Breast epithelium (tissue), 4 donors: ENCODE results near the gene KDM1B. TPM values are rescaled to one million over a fixed set of nuclear protein-coding genes. Genes with fewer than 3 reads are reported as not detected.
A peak's percentile ranks its signal among the peaks of the same experiment; 100 is the strongest.

Experiments
- DNase-seq, 2 donors: peaks; one replicate each; pipeline ENCODE4 v3.0.0-alpha.2; 2019; ENCODE audit warnings: low spot score in 2 of 2
- H3K27ac ChIP-seq, 2 donors: fragments of 200-600 bp; sonication (generic) in 1 of 2; one replicate each; pipeline ENCODE4 v1.5.1; 2016 to 2019; ENCODE audit warnings: mild to moderate bottlenecking in 1 of 2
- H3K27me3 ChIP-seq, 2 donors: fragments of 200-600 bp; sonication (generic) in 1 of 2; one replicate each; pipeline versions ENCODE4 v1.5.1 to v1.6.0; 2017 to 2019; ENCODE audit warnings: control low read depth in 1 of 2, mild to moderate bottlenecking in 1 of 2
- H3K36me3 ChIP-seq: fragments of 200-600 bp; one replicate; pipeline ENCODE4 v1.5.1; 2019
- H3K4me1 ChIP-seq, 2 donors: fragments of 200-600 bp; sonication (generic); one replicate each; pipeline ENCODE4 v1.5.1; 2016 to 2019; ENCODE audit warnings: control low read depth in 1 of 2
- H3K4me3 ChIP-seq, 3 donors: fragments of 200-600 bp; sonication (generic); 1 replicate in 2 of 3; 2 replicates in 1 of 3; pipeline ENCODE4 v1.5.1; 2016 to 2019; ENCODE audit warnings: mild to moderate bottlenecking in 3 of 3, moderate library complexity in 2 of 3
- H3K9me3 ChIP-seq, 2 donors: fragments of 200-600 bp; sonication (generic) in 1 of 2; one replicate each; pipeline ENCODE4 v1.5.1; 2016 to 2019; ENCODE audit warnings: control low read depth in 1 of 2
- POLR2A ChIP-seq: fragments of 450-650 bp; IDR thresholded peaks from one replicate; pipeline ENCODE4 v1.6.1; 2016; ENCODE audit warnings: antibody characterized with exemption, mild to moderate bottlenecking, moderate library complexity
- POLR2AphosphoS5 ChIP-seq, 3 donors: sonication (generic); formaldehyde crosslinking; IDR thresholded peaks; one replicate each; pipeline ENCODE4 v1.6.1; 2017; ENCODE audit warnings: antibody characterized with exemption in 3 of 3
- intact Hi-C: fragments of 100-400 bp; cut with DNase I; formaldehyde crosslinking; loops from one replicate; pipeline ENCODE4 v1.15.1; 2023; ENCODE audit warnings: low total_unique reads
- total RNA-seq, 3 donors: library from RNA; depleted of rRNA; stranded (reverse); fragments of >200 nt; gene quantifications; one replicate each; pipeline ENCODE4 v1.1.0, GENCODE V29; 2016
- TF ChIP-seq, protein P1 (sequence below), 3 donors: fragments of 450-650 bp; IDR thresholded peaks; one replicate each; pipeline ENCODE4 v1.5.1; 2016 to 2017; ENCODE audit warnings: antibody characterized with exemption in 3 of 3, mild to moderate bottlenecking in 3 of 3, moderate library complexity in 3 of 3

KDM1B gene
- total RNA-seq, 3 donors from 2014 or later: 14.4 to 18.6 (median 16.2) TPM

DNA sequence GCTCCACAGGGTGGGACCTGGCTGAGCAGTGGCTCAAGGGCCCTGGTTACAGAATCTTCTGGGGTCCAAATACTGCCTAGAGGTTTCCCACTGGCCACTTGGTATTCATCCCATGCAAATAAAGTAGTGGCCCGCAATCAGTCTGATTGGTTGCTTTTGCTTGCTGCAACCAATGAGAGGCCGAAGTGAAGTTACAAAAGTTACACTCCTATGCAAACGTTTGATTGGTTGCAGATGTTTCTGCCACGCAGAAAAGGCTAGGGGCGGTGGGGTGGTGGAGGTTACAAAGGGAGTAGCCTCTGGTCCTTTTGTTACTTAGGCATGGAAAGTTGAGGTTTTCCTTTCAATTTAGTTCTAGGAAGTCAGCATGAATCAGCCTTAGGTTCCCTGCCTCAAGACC, 29.1 kb upstream of the KDM1B start:
- no peaks in the 10 kb centered on the region for H3K27me3 ChIP-seq
- no peaks in the 10 kb centered on the region for H3K4me1 ChIP-seq
- H3K9me3 ChIP-seq: no peaks in the 10 kb centered on the region
- no peaks in the 10 kb centered on the region for H3K36me3 ChIP-seq
- no peak for DNase-seq
- peak overlapping the region in 1 of 3 donors; percentile 4 for H3K4me3 ChIP-seq
- TF ChIP-seq POLR2AphosphoS5 (IDR thresholded peaks at IDR 0.05) (no peak), POLR2A (no peak)
- TF ChIP-seq, protein P1, sequence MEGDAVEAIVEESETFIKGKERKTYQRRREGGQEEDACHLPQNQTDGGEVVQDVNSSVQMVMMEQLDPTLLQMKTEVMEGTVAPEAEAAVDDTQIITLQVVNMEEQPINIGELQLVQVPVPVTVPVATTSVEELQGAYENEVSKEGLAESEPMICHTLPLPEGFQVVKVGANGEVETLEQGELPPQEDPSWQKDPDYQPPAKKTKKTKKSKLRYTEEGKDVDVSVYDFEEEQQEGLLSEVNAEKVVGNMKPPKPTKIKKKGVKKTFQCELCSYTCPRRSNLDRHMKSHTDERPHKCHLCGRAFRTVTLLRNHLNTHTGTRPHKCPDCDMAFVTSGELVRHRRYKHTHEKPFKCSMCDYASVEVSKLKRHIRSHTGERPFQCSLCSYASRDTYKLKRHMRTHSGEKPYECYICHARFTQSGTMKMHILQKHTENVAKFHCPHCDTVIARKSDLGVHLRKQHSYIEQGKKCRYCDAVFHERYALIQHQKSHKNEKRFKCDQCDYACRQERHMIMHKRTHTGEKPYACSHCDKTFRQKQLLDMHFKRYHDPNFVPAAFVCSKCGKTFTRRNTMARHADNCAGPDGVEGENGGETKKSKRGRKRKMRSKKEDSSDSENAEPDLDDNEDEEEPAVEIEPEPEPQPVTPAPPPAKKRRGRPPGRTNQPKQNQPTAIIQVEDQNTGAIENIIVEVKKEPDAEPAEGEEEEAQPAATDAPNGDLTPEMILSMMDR (IDR thresholded peaks at IDR 0.05): no peak
- intact Hi-C loops: no loop called here
- H3K27ac ChIP-seq: no peak overlapping the region

DNA sequence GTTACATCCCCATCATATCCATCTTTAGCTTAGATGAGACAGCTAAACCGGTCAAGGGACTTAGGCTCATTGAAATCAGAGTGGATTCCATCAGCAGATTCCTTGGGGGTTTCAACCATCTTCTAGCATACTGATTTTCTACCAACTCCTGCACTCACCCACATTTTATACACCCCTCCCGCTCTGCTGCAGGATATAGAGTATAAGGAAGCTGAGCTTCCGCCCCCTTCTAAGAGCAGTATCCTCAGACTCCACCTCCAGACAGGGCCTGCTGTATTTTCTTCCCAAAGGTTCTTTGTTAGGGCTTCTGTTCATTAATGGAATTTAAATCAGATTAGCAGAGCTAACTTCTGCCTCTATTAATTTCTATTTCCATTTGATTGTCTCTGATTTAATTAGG, 22.9 kb upstream of the KDM1B start:
- H3K4me1 ChIP-seq: no peaks in the 10 kb centered on the region
- no peak for DNase-seq

DNA sequence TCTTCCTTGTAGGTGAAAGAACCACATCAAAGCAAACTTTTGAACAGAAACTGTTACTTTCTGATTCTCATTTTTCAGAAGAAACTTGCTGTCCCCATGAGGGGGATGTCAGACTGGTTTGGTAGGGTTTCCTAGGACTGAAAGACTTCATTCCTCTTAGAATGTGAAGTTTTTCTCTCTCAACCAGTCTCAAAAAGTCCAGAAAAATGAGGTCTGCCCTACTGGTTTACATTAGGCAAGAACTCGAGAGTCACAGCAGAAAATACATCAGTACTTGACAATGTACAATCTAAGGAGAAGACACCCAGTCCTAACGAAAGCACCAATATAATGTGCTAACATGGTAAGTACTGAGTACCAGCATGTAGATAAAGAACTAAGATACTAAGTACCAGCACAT, 20.1 kb upstream of the KDM1B start:
- H3K27me3 ChIP-seq: no peaks in the 10 kb centered on the region
- intact Hi-C loops: no loop called here
- no peaks in the 10 kb centered on the region for H3K9me3 ChIP-seq
- DNase-seq: no peak
- H3K36me3 ChIP-seq: no peaks in the 10 kb centered on the region
- no peak overlapping the region for H3K4me3 ChIP-seq
- no peak overlapping the region for H3K27ac ChIP-seq
- TF ChIP-seq, protein P1 (IDR thresholded peaks at IDR 0.05): no peak
- no peak for TF ChIP-seq POLR2AphosphoS5 (IDR thresholded peaks at IDR 0.05)
- H3K4me1 ChIP-seq: no peaks in the 10 kb centered on the region

More for the DNA sequence above, 22.9 kb upstream of the KDM1B start:
- intact Hi-C loops: no loop called here
- no peak overlapping the region for H3K4me3 ChIP-seq
- TF ChIP-seq, protein P1 (IDR thresholded peaks at IDR 0.05): no peak
- TF ChIP-seq POLR2A: no peak
- TF ChIP-seq POLR2AphosphoS5 (IDR thresholded peaks at IDR 0.05): no peak
- H3K36me3 ChIP-seq: no peaks in the 10 kb centered on the region
- H3K27me3 ChIP-seq: no peaks in the 10 kb centered on the region
- no peaks in the 10 kb centered on the region for H3K9me3 ChIP-seq
- no peak overlapping the region for H3K27ac ChIP-seq

DNA sequence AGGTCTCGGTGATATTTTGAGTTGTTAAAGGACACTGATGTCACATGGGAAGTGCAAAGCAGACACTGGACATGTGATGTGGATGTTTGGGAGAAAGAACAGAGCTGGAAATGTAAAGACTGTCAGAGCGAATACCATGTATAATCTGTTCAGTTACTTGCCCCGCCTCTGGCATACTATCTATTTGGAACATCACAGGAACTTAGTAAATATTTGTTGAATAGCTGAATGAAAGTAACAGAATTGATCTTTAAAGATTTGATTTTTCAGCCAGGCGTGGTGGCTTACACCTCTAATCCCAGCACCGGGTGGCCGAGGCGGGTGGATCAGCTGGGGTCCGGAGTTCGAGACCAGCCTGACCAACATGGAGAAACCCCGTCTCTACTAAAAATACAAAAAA, 19.0 kb upstream of the KDM1B start:
- Histone ChIP-seq H3K27ac (no peak overlapping the region), H3K4me3 (no peak overlapping the region), H3K36me3 (no peaks in the 10 kb centered on the region), H3K27me3 (no peaks in the 10 kb centered on the region), H3K9me3 (no peaks in the 10 kb centered on the region), H3K4me1 (no peaks in the 10 kb centered on the region)
- no peak for TF ChIP-seq POLR2AphosphoS5 (IDR thresholded peaks at IDR 0.05)
- no peak for TF ChIP-seq POLR2A
- TF ChIP-seq, protein P1 (IDR thresholded peaks at IDR 0.05): no peak
- intact Hi-C loops: no loop called here
- no peak for DNase-seq

DNA sequence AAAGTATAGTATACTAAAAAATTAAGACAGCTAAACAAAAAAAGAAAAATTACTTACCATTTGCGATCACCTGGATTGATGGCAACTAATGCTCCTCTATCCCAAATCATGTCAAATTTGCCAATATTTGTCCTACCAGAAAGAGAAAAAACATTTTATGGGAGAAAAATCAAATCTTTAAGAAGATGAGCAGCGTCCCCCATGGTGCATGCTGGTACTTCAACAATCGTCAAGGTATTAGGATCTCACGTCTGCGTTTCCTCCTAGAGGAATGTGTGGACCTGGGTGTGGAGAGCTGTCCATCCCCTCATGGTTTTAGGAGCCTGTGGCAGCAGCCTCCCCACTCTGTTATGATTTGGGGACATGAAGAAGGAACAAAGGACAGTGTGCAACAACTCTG, 16.3 kb upstream of the KDM1B start:
- TF ChIP-seq, protein P1 (IDR thresholded peaks at IDR 0.05): no peak
- TF ChIP-seq POLR2AphosphoS5 (IDR thresholded peaks at IDR 0.05) (no peak), POLR2A (no peak)

More for the DNA sequence above, 16.3 kb upstream of the KDM1B start:
- no peaks in the 10 kb centered on the region for H3K4me1 ChIP-seq
- no peaks in the 10 kb centered on the region for H3K27me3 ChIP-seq
- H3K36me3 ChIP-seq: no peaks in the 10 kb centered on the region
- intact Hi-C loops: no loop called here
- no peak overlapping the region for H3K4me3 ChIP-seq
- H3K9me3 ChIP-seq: no peaks in the 10 kb centered on the region
- no peak for DNase-seq
- H3K27ac ChIP-seq: no peak overlapping the region
